Measurements from ENCODE around the gene LOXHD1. TPM values are rescaled to one million over a fixed set of nuclear protein-coding genes. Genes with fewer than 3 reads are reported as not detected.
A peak's percentile ranks its signal among the peaks of the same experiment; 100 is the strongest.

LOXHD1 gene
- total RNA-seq, 1 experiment from 2014 or later: 0.35 TPM

DNA sequence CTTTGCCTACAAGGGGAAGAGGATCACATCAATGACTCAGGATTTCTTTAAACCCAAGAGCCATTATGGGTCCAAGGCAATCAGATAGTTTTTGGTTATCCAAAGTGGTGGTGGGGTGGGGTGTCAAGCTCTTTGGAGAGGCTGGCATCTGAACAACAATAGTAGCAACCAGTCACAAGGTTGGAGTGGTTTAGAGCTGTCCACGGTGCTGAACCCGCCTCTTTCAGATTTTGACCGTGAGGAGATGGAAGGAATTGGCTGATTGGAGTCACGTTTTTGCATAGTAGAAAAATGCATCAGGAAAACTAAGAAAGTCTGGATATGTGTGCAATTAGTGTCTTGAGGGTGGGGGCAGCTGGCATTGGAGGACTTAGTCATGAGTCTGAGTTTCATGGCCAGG lies 159.9 kb downstream of the LOXHD1 start (continued):
- no peak for TF ChIP-seq GRHL2 (CRISPR knock-in tag; IDR thresholded peaks at IDR 0.05; ENCODE audit: insufficient replicate concordance, severe bottlenecking)
- TF ChIP-seq, protein P1, sequence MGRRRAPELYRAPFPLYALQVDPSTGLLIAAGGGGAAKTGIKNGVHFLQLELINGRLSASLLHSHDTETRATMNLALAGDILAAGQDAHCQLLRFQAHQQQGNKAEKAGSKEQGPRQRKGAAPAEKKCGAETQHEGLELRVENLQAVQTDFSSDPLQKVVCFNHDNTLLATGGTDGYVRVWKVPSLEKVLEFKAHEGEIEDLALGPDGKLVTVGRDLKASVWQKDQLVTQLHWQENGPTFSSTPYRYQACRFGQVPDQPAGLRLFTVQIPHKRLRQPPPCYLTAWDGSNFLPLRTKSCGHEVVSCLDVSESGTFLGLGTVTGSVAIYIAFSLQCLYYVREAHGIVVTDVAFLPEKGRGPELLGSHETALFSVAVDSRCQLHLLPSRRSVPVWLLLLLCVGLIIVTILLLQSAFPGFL (CRISPR knock-in tag; IDR thresholded peaks at IDR 0.05; ENCODE audit: borderline replicate concordance): no peak
- TF ChIP-seq PRRX2 (CRISPR knock-in tag; IDR thresholded peaks at IDR 0.05): no peak
- TF ChIP-seq, protein P2, sequence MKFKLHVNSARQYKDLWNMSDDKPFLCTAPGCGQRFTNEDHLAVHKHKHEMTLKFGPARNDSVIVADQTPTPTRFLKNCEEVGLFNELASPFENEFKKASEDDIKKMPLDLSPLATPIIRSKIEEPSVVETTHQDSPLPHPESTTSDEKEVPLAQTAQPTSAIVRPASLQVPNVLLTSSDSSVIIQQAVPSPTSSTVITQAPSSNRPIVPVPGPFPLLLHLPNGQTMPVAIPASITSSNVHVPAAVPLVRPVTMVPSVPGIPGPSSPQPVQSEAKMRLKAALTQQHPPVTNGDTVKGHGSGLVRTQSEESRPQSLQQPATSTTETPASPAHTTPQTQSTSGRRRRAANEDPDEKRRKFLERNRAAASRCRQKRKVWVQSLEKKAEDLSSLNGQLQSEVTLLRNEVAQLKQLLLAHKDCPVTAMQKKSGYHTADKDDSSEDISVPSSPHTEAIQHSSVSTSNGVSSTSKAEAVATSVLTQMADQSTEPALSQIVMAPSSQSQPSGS (CRISPR knock-in tag; IDR thresholded peaks at IDR 0.05; ENCODE audit: borderline replicate concordance, low read depth): no peak
- TF ChIP-seq IRF2 (CRISPR knock-in tag; IDR thresholded peaks at IDR 0.05; ENCODE audit: borderline replicate concordance, low read depth): no peak
- TF ChIP-seq NR3C1 (CRISPR knock-in tag; conservative IDR thresholded peaks at IDR 0.05; ENCODE audit: low read depth): no peak
- TF ChIP-seq RELA (CRISPR knock-in tag; IDR thresholded peaks at IDR 0.05; ENCODE audit: borderline replicate concordance): no peak
- TF ChIP-seq, protein P3, sequence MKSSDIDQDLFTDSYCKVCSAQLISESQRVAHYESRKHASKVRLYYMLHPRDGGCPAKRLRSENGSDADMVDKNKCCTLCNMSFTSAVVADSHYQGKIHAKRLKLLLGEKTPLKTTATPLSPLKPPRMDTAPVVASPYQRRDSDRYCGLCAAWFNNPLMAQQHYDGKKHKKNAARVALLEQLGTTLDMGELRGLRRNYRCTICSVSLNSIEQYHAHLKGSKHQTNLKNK (CRISPR knock-in tag; IDR thresholded peaks at IDR 0.05): no peak
- TF ChIP-seq TEAD1 (CRISPR knock-in tag; IDR thresholded peaks at IDR 0.05): peak; percentile 85; the same call in 1 of the 2 replicates
- TF ChIP-seq, protein P4, sequence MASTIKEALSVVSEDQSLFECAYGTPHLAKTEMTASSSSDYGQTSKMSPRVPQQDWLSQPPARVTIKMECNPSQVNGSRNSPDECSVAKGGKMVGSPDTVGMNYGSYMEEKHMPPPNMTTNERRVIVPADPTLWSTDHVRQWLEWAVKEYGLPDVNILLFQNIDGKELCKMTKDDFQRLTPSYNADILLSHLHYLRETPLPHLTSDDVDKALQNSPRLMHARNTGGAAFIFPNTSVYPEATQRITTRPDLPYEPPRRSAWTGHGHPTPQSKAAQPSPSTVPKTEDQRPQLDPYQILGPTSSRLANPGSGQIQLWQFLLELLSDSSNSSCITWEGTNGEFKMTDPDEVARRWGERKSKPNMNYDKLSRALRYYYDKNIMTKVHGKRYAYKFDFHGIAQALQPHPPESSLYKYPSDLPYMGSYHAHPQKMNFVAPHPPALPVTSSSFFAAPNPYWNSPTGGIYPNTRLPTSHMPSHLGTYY (CRISPR knock-in tag; IDR thresholded peaks at IDR 0.05): no peak
- no peak for TF ChIP-seq ZNF232 (CRISPR knock-in tag; IDR thresholded peaks at IDR 0.05)
- TF ChIP-seq, protein P5, sequence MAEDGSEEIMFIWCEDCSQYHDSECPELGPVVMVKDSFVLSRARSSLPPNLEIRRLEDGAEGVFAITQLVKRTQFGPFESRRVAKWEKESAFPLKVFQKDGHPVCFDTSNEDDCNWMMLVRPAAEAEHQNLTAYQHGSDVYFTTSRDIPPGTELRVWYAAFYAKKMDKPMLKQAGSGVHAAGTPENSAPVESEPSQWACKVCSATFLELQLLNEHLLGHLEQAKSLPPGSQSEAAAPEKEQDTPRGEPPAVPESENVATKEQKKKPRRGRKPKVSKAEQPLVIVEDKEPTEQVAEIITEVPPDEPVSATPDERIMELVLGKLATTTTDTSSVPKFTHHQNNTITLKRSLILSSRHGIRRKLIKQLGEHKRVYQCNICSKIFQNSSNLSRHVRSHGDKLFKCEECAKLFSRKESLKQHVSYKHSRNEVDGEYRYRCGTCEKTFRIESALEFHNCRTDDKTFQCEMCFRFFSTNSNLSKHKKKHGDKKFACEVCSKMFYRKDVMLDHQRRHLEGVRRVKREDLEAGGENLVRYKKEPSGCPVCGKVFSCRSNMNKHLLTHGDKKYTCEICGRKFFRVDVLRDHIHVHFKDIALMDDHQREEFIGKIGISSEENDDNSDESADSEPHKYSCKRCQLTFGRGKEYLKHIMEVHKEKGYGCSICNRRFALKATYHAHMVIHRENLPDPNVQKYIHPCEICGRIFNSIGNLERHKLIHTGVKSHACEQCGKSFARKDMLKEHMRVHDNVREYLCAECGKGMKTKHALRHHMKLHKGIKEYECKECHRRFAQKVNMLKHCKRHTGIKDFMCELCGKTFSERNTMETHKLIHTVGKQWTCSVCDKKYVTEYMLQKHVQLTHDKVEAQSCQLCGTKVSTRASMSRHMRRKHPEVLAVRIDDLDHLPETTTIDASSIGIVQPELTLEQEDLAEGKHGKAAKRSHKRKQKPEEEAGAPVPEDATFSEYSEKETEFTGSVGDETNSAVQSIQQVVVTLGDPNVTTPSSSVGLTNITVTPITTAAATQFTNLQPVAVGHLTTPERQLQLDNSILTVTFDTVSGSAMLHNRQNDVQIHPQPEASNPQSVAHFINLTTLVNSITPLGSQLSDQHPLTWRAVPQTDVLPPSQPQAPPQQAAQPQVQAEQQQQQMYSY (CRISPR knock-in tag; IDR thresholded peaks at IDR 0.05): no peak
- TF ChIP-seq TEAD4 (CRISPR knock-in tag; IDR thresholded peaks at IDR 0.05): peak; percentile 73
- TF ChIP-seq JAZF1 (CRISPR knock-in tag; IDR thresholded peaks at IDR 0.05): no peak
- peak; percentile 82; the same call in 1 of the 2 replicates for TF ChIP-seq ZNF219 (CRISPR knock-in tag; IDR thresholded peaks at IDR 0.05; ENCODE audit: borderline replicate concordance)
- no peak for TF ChIP-seq ATF6 (CRISPR knock-in tag; IDR thresholded peaks at IDR 0.05)
- no peak for TF ChIP-seq ATF1 (CRISPR knock-in tag; IDR thresholded peaks at IDR 0.05)
- 0 out of 2 replicates have a peak, but pooled peaks have one; percentile 27 for TF ChIP-seq FOXK1 (CRISPR knock-in tag; IDR thresholded peaks at IDR 0.05)
- TF ChIP-seq E2F4 (CRISPR knock-in tag; IDR thresholded peaks at IDR 0.05; ENCODE audit: borderline replicate concordance, low read depth): no peak
- TF ChIP-seq TCF7 (CRISPR knock-in tag; IDR thresholded peaks at IDR 0.05; ENCODE audit: low read depth): no peak
- TF ChIP-seq, protein P6, sequence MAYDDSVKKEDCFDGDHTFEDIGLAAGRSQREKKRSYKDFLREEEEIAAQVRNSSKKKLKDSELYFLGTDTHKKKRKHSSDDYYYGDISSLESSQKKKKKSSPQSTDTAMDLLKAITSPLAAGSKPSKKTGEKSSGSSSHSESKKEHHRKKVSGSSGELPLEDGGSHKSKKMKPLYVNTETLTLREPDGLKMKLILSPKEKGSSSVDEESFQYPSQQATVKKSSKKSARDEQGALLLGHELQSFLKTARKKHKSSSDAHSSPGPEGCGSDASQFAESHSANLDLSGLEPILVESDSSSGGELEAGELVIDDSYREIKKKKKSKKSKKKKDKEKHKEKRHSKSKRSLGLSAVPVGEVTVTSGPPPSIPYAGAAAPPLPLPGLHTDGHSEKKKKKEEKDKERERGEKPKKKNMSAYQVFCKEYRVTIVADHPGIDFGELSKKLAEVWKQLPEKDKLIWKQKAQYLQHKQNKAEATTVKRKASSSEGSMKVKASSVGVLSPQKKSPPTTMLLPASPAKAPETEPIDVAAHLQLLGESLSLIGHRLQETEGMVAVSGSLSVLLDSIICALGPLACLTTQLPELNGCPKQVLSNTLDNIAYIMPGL (CRISPR knock-in tag; IDR thresholded peaks at IDR 0.05): no peak
- TF ChIP-seq AR (CRISPR knock-in tag; IDR thresholded peaks at IDR 0.05): no peak
- TF ChIP-seq CREB1 (CRISPR knock-in tag; IDR thresholded peaks at IDR 0.05): no peak
- TF ChIP-seq ZNF396 (CRISPR knock-in tag; IDR thresholded peaks at IDR 0.05; ENCODE audit: borderline replicate concordance): no peak
